Gastrocnemius medialis (tissue), 4 donors: ENCODE results near the gene IGF1R.

Source experiments
- CTCF ChIP-seq, 5 experiments: fragments of 450-650 bp in 3 of 5; fragments of 200-600 bp in 2 of 5; sonication (generic) in 2 of 5; IDR thresholded peaks in 4 of 5; conservative IDR thresholded peaks in 1 of 5; 1 replicate in 4 of 5; 2 replicates in 1 of 5; pipeline ENCODE4 v1.5.1; 2016 to 2019; ENCODE audit warnings: antibody characterized with exemption in 5 of 5, mild to moderate bottlenecking in 3 of 5, moderate library complexity in 3 of 5
- POLR2A ChIP-seq, 2 donors: fragments of 450-650 bp; IDR thresholded peaks; one replicate each; pipeline ENCODE4 v1.6.1; 2017; ENCODE audit warnings: antibody characterized with exemption in 2 of 2, mild to moderate bottlenecking in 2 of 2, moderate library complexity in 2 of 2

- TF ChIP-seq CTCF (IDR thresholded peaks at IDR 0.05 in 4 of 5, conservative IDR thresholded peaks at IDR 0.05 in 1 of 5) (no peak), POLR2A (IDR thresholded peaks at IDR 0.05) (no peak)
These were observed 160.9 kb downstream of the IGF1R start for GRCh38 chr15:98809273-98809672.
